H1 (cell line): ENCODE measurements around the gene DGKH. TPM values are rescaled to one million over a fixed set of nuclear protein-coding genes. Genes with fewer than 3 reads are reported as not detected.

ENCODE experiments used
- CTCF ChIA-PET: fragments of 300-600 bp; sonication (Branson Sonifier 250); formaldehyde crosslinking; loops from one replicate; lab custom pipeline; 2021; ENCODE audit not compliant: partially characterized antibody; lab: Charles Lee
- POLR2A ChIA-PET: fragments of 300-600 bp; sonication (Branson Sonifier 250); formaldehyde crosslinking; loops from one replicate; lab custom pipeline; 2021; ENCODE audit warnings: inconsistent platforms; ENCODE audit not compliant: partially characterized antibody; lab: Charles Lee
- DNase-seq, 2 experiments: peaks; one replicate each; pipeline versions ENCODE4 v3.0.0 to v3.0.0-alpha.2; 2010 to 2022; ENCODE audit warnings: low spot score in 2 of 2, low read depth in 1 of 2, mixed read lengths in 1 of 2
- FAIRE-seq: peaks from 2 replicates; lab custom pipeline; 2011; peaks lifted over from hg19 to GRCh38; lab: Jason Lieb, UNC
- H2AFZ ChIP-seq: 2 replicates; pipeline ENCODE4 v1.8.1; 2012; ENCODE audit warnings: low read length, inconsistent platforms
- H2AK5ac ChIP-seq: 2 replicates; pipeline ENCODE4 v1.6.1; 2013; ENCODE audit warnings: low read depth, low read length
- H2BK120ac ChIP-seq: replicated peaks from 2 replicates; pipeline ENCODE3; 2013; ENCODE audit warnings: low read depth, low read length, inconsistent platforms
- H2BK12ac ChIP-seq: 2 replicates; pipeline ENCODE4 v1.6.1; 2013; ENCODE audit warnings: low read depth, low read length
- H2BK15ac ChIP-seq: 2 replicates; pipeline ENCODE4 v1.6.1; 2013; ENCODE audit warnings: low read length
- H2BK20ac ChIP-seq: 2 replicates; pipeline ENCODE4 v1.6.1; 2013; ENCODE audit warnings: low read length
- H2BK5ac ChIP-seq: 2 replicates; pipeline ENCODE4 v1.6.1; 2013; ENCODE audit warnings: low read depth, low read length
- H3K14ac ChIP-seq: 2 replicates; pipeline ENCODE4 v1.6.1; 2013; ENCODE audit warnings: inconsistent platforms; ENCODE audit not compliant: insufficient read length
- H3K18ac ChIP-seq: 2 replicates; pipeline ENCODE4 v1.6.1; 2013; ENCODE audit warnings: low read length; ENCODE audit errors: extremely low read depth
- H3K23ac ChIP-seq: 2 replicates; pipeline ENCODE4 v1.6.1; 2013; ENCODE audit warnings: inconsistent platforms; ENCODE audit not compliant: insufficient read length
- H3K23me2 ChIP-seq: 2 replicates; pipeline ENCODE4 v1.6.1; 2013; ENCODE audit warnings: low read depth, low read length
- H3K27ac ChIP-seq: 2 replicates; pipeline ENCODE4 v1.6.1; 2011; ENCODE audit warnings: low read depth, low read length, inconsistent platforms
- H3K27me3 ChIP-seq, 4 experiments: replicated peaks in 1 of 4; 1 replicate in 1 of 4; 2 replicates in 3 of 4; pipeline versions ENCODE4 v1.6.1 to v1.8.1; 2011 to 2013; ENCODE audit warnings: low read length in 3 of 4, mild to moderate bottlenecking in 3 of 4, inconsistent platforms in 2 of 4, mixed read lengths in 2 of 4, moderate library complexity in 1 of 4; ENCODE audit not compliant: control insufficient read depth in 3 of 4, insufficient read depth in 3 of 4; ENCODE audit errors: extremely low read depth in 1 of 4
- H3K36me3 ChIP-seq, 4 experiments: 2 replicates each; pipeline versions ENCODE4 v1.6.1 to v1.8.1; 2011 to 2013; ENCODE audit warnings: mild to moderate bottlenecking in 4 of 4, low read length in 3 of 4, moderate library complexity in 2 of 4, control low read depth in 1 of 4, inconsistent platforms in 1 of 4; ENCODE audit not compliant: insufficient read depth in 4 of 4, control insufficient read depth in 2 of 4
- H3K4ac ChIP-seq: replicated peaks from 2 replicates; pipeline ENCODE3; 2013; ENCODE audit warnings: low read length, low read depth, mixed read lengths, inconsistent platforms; ENCODE audit not compliant: insufficient read length
- H3K4me1 ChIP-seq, 4 experiments: replicated peaks in 1 of 4; 1 replicate in 1 of 4; 2 replicates in 3 of 4; pipeline versions ENCODE4 v1.6.1 to v1.8.1; 2011 to 2013; ENCODE audit warnings: low read length in 3 of 4, inconsistent platforms in 2 of 4, mixed read lengths in 1 of 4; ENCODE audit not compliant: insufficient read depth in 4 of 4, control insufficient read depth in 3 of 4
- H3K4me2 ChIP-seq, 2 experiments: 2 replicates each; pipeline versions ENCODE4 v1.6.1 to v1.8.1; 2011 to 2013; ENCODE audit warnings: low read depth in 2 of 2, low read length in 2 of 2, control low read depth in 1 of 2, inconsistent platforms in 1 of 2, mild to moderate bottlenecking in 1 of 2; ENCODE audit not compliant: insufficient read depth in 1 of 2
- H3K4me3 ChIP-seq, 4 experiments: fragments of 200-600, 300-600 bp in 1 of 4; sonication (generic), shearing (Covaris generic), sonication (Bioruptor Twin) in 1 of 4; 2 replicates each; pipeline versions ENCODE4 v1.5.1 to v1.8.1; 2011 to 2016; ENCODE audit warnings: low read length in 4 of 4, low read depth in 3 of 4, control low read depth in 2 of 4, inconsistent platforms in 2 of 4, mild to moderate bottlenecking in 2 of 4, mixed read lengths in 1 of 4, moderate library complexity in 1 of 4; ENCODE audit not compliant: insufficient read depth in 2 of 4; ENCODE audit errors: extremely low read depth in 1 of 4
- H3K56ac ChIP-seq: replicated peaks from 2 replicates; pipeline ENCODE3; 2013; ENCODE audit warnings: low read depth, mild to moderate bottlenecking, mixed read lengths, low read length, inconsistent platforms; ENCODE audit not compliant: insufficient read length
- H3K79me1 ChIP-seq: 2 replicates; pipeline ENCODE4 v1.6.1; 2013; ENCODE audit warnings: low read depth, low read length, control low read depth
- H3K79me2 ChIP-seq, 2 experiments: 2 replicates each; pipeline versions ENCODE4 v1.6.1 to v1.8.1; 2012 to 2013; ENCODE audit warnings: low read length in 2 of 2, mild to moderate bottlenecking in 2 of 2, inconsistent platforms in 1 of 2; ENCODE audit not compliant: insufficient read depth in 2 of 2, control insufficient read depth in 1 of 2
- H3K9ac ChIP-seq, 4 experiments: replicated peaks in 1 of 4; 1 replicate in 1 of 4; 2 replicates in 3 of 4; pipeline versions ENCODE4 v1.6.1 to v1.8.1; 2011 to 2013; ENCODE audit warnings: low read depth in 3 of 4, low read length in 3 of 4, control low read depth in 2 of 4, mild to moderate bottlenecking in 2 of 4, moderate library complexity in 2 of 4, inconsistent platforms in 1 of 4; ENCODE audit errors: extremely low read depth in 1 of 4
- H3K9me3 ChIP-seq, 2 experiments: 2 replicates each; pipeline versions ENCODE4 v1.6.1 to v1.8.1; 2012 to 2013; ENCODE audit warnings: mild to moderate bottlenecking in 2 of 2, moderate library complexity in 2 of 2, control low read depth in 1 of 2, inconsistent platforms in 1 of 2, low read depth in 1 of 2, low read length in 1 of 2, mixed read lengths in 1 of 2; ENCODE audit not compliant: insufficient read depth in 2 of 2
- H4K20me1 ChIP-seq, 2 experiments: replicated peaks in 1 of 2; 2 replicates each; pipeline versions ENCODE3 to v1.8.1; 2011 to 2013; ENCODE audit warnings: inconsistent platforms in 2 of 2, low read length in 2 of 2, mild to moderate bottlenecking in 1 of 2; ENCODE audit not compliant: insufficient read depth in 2 of 2, control insufficient read depth in 1 of 2
- H4K5ac ChIP-seq: 2 replicates; pipeline ENCODE4 v1.6.1; 2013; ENCODE audit warnings: low read length, low read depth, mixed read lengths, inconsistent platforms; ENCODE audit not compliant: insufficient read length
- H4K8ac ChIP-seq: 2 replicates; pipeline ENCODE4 v1.8.0; 2013; ENCODE audit warnings: mild to moderate bottlenecking, moderate library complexity, low read length, inconsistent platforms; ENCODE audit not compliant: insufficient read depth; ENCODE audit errors: extremely low read depth
- H4K91ac ChIP-seq: replicated peaks from 2 replicates; pipeline ENCODE3; 2013; ENCODE audit warnings: low read length, mixed read lengths, inconsistent platforms; ENCODE audit not compliant: insufficient read length
- WGBS, 2 experiments: shearing (Covaris generic) in 1 of 2; methylation state at CpG; one replicate each; pipeline versions ENCODE4 v1.1.6 to v1.1.7; 2013 to 2015; ENCODE audit warnings: low lambda C conversion rate in 2 of 2, mixed read lengths in 2 of 2, inconsistent platforms in 1 of 2, low coverage in 1 of 2, missing lambda C conversion rate in 1 of 2; ENCODE audit not compliant: insufficient replicate concordance in 2 of 2, insufficient coverage in 1 of 2, insufficient read length in 1 of 2; ENCODE audit errors: extremely low coverage in 1 of 2, missing lambda C conversion rate in 1 of 2; 5-methylcytosine and 5-hydroxymethylcytosine counted together
- polyA plus RNA-seq, 7 experiments: library from polyadenylated mRNA; depleted of rRNA in 3 of 7; stranded (reverse) in 5 of 7; unstranded in 2 of 7; fragments of >200 nt in 5 of 7; fragments of 200-250 nt in 2 of 7; gene quantifications; 1 replicate in 5 of 7; 2 replicates in 1 of 7; 4 replicates in 1 of 7; pipeline versions ENCODE4 v1.2.1 to v1.2.3, GENCODE V29; 2011 to 2013; ENCODE audit warnings: missing spikeins in 2 of 7, mixed read lengths in 2 of 7
- total RNA-seq: library from RNA; stranded (reverse); fragmentation: NEBNext Ultra II Directional; extraction: Animal tissue kit (Norgen Biotek cat#: 25700); gene quantifications from 2 replicates; pipeline ENCODE4 v1.2.1, GENCODE V29; 2021

The DGKH gene
- total and polyA plus RNA-seq, 2 of the 8 experiments (the other 6 are each of a cell fraction or from before 2014, with no cell fraction given): 2.1 to 7.9 TPM

DNA sequence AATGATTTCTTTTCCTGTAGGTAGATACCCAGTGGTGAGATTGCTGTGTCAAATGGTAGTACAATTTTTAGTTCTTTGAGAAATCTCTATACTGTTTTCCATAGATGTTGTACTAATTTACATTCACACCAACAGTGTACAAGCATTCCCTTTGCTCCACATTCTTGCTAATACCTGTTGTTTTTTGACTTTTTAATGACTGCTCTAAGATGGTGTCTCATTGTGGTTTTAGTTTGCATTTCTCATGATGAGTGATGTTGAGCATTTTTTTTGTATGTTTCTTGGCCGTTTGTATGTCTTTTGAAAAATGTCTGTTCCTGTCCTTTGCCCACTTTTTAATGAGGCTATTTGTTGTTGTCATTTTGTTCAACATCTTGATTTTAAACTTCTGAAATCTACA, 103.3 kb downstream of the DGKH start:
- Histone ChIP-seq H4K91ac (no peak overlapping the region), H2AFZ (no peak overlapping the region), H4K5ac (no peak overlapping the region), H4K20me1 (no peaks in the 10 kb centered on the region), H2BK120ac (no peak overlapping the region), H3K27ac (no peak overlapping the region), H3K4me2 (no peak overlapping the region), H3K79me1 (no peaks in the 10 kb centered on the region), H2BK15ac (no peak overlapping the region), H4K8ac (no peak overlapping the region), H3K79me2 (no peaks in the 10 kb centered on the region), H2BK12ac (no peak overlapping the region), H3K23ac (no peak overlapping the region), H3K23me2 (no peaks in the 10 kb centered on the region), H3K14ac (no peak overlapping the region), H3K4me1 (0 out of 7 replicates have a peak, but pooled peaks cover 0 to 2% (median 0%) of the 10 kb centered on the region in 4 experiments), H3K9me3 (no peaks in the 10 kb centered on the region), H2AK5ac (no peak overlapping the region), H3K36me3 (0 out of 8 replicates have a peak, but pooled peaks cover 0 to 6% (median 0%) of the 10 kb centered on the region in 4 experiments), H3K27me3 (no peaks in the 10 kb centered on the region), H2BK5ac (no peak overlapping the region), H3K56ac (no peak overlapping the region), H2BK20ac (no peak overlapping the region), H3K9ac (no peak overlapping the region), H3K4ac (no peak overlapping the region), H3K4me3 (no peak overlapping the region), H3K18ac (no peak overlapping the region)
- DNase-seq: no peak
- 76% methylated on average over 1 of the region's 1 CpG; no CpG with 5 or more reads in 1 of the 2 experiments for WGBS, 2 experiments
- CTCF ChIA-PET: no interaction called here
- no peak for FAIRE-seq
- POLR2A ChIA-PET: no interaction called here
